Measurements from ENCODE around the gene TRIM66.

DNA sequence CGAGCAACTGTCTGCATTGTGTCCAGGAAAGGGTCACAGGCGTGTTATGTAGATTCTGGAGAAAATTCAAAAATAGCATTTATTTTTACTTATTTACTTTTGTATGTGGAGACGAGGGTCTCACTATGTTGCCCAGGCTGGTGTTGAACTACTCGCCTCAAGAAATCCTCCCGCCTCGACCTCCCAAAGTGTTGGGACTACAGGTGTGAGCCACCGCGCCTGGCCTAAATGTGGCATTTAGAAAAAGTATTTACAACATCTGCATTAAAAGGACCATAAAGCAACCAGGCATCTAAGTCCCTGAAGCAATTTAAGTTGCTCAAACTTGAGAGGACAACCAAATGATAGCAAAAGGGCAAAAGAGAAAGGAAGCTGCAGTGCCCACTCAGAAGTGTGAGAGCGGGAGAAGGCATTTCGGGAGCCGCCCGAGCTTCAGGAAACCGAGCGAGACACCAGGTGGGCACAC lies 595 bp downstream of the TRIM66 start:
- TF ChIP-seq, protein P1, sequence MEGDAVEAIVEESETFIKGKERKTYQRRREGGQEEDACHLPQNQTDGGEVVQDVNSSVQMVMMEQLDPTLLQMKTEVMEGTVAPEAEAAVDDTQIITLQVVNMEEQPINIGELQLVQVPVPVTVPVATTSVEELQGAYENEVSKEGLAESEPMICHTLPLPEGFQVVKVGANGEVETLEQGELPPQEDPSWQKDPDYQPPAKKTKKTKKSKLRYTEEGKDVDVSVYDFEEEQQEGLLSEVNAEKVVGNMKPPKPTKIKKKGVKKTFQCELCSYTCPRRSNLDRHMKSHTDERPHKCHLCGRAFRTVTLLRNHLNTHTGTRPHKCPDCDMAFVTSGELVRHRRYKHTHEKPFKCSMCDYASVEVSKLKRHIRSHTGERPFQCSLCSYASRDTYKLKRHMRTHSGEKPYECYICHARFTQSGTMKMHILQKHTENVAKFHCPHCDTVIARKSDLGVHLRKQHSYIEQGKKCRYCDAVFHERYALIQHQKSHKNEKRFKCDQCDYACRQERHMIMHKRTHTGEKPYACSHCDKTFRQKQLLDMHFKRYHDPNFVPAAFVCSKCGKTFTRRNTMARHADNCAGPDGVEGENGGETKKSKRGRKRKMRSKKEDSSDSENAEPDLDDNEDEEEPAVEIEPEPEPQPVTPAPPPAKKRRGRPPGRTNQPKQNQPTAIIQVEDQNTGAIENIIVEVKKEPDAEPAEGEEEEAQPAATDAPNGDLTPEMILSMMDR (conservative IDR thresholded peaks at IDR 0.05; ENCODE audit: low read length), result no peak
- no peak for TF ChIP-seq EZH2phosphoT487 (IDR thresholded peaks at IDR 0.05; ENCODE audit: borderline replicate concordance, low read depth, low read length)
